GM10248 (cell line): Measurements from ENCODE around the gene SLC46A2.

Source experiments
- CTCF ChIA-PET: fragments of 300-600 bp; sonication (Branson Sonifier 250); formaldehyde crosslinking; extraction: SDS; loops from one replicate; lab custom pipeline; 2021; ENCODE audit warnings: antibody characterized with exemption; lab: Yijun Ruan, JAX
- POLR2A ChIA-PET: fragments of 350-650 bp; sonication (Branson Sonifier 250); formaldehyde crosslinking; extraction: SDS; loops from one replicate; lab custom pipeline; 2020; ENCODE audit warnings: antibody characterized with exemption; lab: Yijun Ruan, JAX
- DNase-seq: peaks from one replicate; pipeline ENCODE4 v3.0.0; 2012; ENCODE audit errors: extremely low spot score
- CTCF ChIP-seq: IDR thresholded peaks from 2 replicates; pipeline ENCODE4 v1.5.1; 2012; ENCODE audit warnings: mild to moderate bottlenecking, low read depth; ENCODE audit errors: extremely low read depth, missing control alignments, control extremely low read depth

SLC46A2 gene

GRCh38 chr9:112861155-112861554, 29.5 kb downstream of the SLC46A2 start:
- DNase-seq, result no peak
- ChIA-PET CTCF (interaction anchor here (0.8 to 2.3 kb wide), 6 partner anchors 8 to 42 kb away, joined by 3 to 11 read pairs (median 4); no protein-coding TSS in a partner anchor), POLR2A (no interaction called here)
- TF ChIP-seq CTCF, result no peak

GRCh38 chr9:112860451-112860850, 30.2 kb downstream of the SLC46A2 start:
- no peak for DNase-seq
- POLR2A ChIA-PET, result no interaction called here
- TF ChIP-seq CTCF, result no peak
- CTCF ChIA-PET, result interaction anchor here (0.8 to 2.3 kb wide), 4 partner anchors 9 to 42 kb away, joined by 3 to 11 read pairs (median 4); no protein-coding TSS in a partner anchor

DNA sequence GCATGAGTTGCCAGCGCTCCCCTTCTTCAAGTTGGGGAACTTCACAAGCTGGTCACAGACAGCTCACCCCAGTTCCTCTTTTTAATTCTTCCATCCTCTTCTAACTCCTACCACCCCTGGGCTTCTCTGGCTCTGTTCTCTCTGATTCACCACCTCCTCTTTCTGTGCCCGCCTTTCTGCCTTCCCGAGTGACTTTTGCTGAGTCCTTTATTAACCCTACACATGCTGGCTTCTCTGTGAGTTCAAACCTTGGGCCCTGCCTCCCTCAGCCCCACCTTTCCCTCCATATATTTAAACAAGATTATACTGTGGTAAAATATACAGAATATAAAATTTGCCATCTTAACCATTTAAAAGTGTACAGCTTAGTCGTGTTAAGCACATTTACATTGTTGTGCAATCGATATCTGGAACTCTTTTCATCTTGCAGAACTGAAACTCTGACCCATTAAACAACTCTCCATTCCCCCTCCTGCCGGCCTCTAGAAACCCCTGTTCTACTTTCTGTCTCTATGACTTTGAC, 32.0 kb downstream of the SLC46A2 start:
- peak; percentile 65 for DNase-seq
- ChIA-PET POLR2A (no interaction called here), CTCF (interaction anchor here (1.0 to 4.7 kb wide), 8 partner anchors 9 to 45 kb away, joined by 3 to 25 read pairs (median 6); no protein-coding TSS in a partner anchor)
- no peak for TF ChIP-seq CTCF

- CTCF ChIA-PET, result interaction anchor here (1.0 to 4.7 kb wide), 8 partner anchors 10 to 45 kb away, joined by 3 to 25 read pairs (median 6); no protein-coding TSS in a partner anchor
- POLR2A ChIA-PET, result no interaction called here
- no peak for TF ChIP-seq CTCF
- DNase-seq, result no peak
These were observed 32.7 kb downstream of the SLC46A2 start for GRCh38 chr9:112858005-112858404.

GRCh38 chr9:112856843-112857242, 33.8 kb downstream of the SLC46A2 start:
- no peak for DNase-seq
- TF ChIP-seq CTCF, result no peak
- ChIA-PET CTCF (interaction anchor here (1.6 to 4.7 kb wide), 4 partner anchors 11 to 47 kb away, joined by 5 to 25 read pairs (median 10); no protein-coding TSS in a partner anchor), POLR2A (no interaction called here)

DNA sequence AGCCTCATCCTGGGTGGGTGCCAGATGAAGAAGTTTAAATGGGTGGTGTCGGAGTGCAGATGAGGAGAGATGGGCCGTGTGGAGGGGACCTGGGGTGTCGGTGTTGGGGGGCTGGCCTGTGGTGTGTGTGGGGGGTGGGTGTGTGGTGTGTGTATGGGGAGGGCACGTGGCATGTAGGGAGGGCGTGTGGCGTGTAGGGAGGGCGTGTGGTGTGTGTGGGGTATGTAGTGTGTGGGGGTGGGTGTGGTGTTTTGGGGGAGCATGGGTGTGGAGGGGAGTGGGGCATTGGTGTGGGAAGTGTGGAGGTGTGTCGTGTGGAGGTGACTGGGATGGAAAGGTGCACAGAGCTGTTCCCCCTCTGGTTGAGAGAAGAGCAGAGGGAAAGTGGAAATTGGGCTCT, 34.5 kb downstream of the SLC46A2 start:
- ChIA-PET CTCF (interaction anchor here (1.0 to 4.7 kb wide), 5 partner anchors 10 to 47 kb away, joined by 3 to 25 read pairs (median 13); no protein-coding TSS in a partner anchor), POLR2A (no interaction called here)
- DNase-seq, result no peak
- TF ChIP-seq CTCF, result no peak

DNA sequence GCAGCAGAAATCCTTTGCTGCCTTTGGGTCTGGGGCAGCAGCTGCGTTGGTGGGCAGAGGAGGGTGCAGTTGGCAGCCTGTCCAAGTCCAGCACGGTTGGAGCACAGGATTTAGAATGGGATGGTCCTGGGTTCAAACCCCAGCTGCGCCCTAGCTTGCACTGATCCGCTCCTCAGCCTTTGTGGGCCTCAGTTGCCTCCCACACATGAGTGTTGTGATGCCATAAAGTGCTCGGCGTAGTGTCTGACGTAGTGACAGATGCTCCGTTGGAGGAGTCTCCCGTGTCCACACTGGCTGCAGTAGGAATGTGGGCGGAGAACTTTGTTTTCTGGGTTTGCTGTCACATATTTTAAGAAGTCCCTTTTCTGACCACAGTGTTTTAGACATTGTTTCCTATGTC, 36.0 kb downstream of the SLC46A2 start:
- CTCF ChIA-PET, result interaction anchor here (2.6 to 4.7 kb wide), 2 partner anchors 9 to 48 kb away, joined by 14 to 25 read pairs; no protein-coding TSS in a partner anchor
- TF ChIP-seq CTCF, result no peak
- DNase-seq, result no peak
- POLR2A ChIA-PET, result no interaction called here
